Astrocyte (in vitro differentiated cells and primary cell): ENCODE measurements around the gene PDE3B. TPM values are rescaled to one million over a fixed set of nuclear protein-coding genes. Genes with fewer than 3 reads are reported as not detected.
A peak's percentile ranks its signal among the peaks of the same experiment; 100 is the strongest.

Source experiments
- DNase-seq: peaks from one replicate; pipeline ENCODE4 v3.0.0-alpha.2; 2010; ENCODE audit warnings: low read depth
- FAIRE-seq: peaks from 2 replicates; lab custom pipeline; 2011; peaks lifted over from hg19 to GRCh38; lab: Jason Lieb, UNC
- H2AFZ ChIP-seq: 2 replicates; pipeline ENCODE4 v1.6.0; 2012; ENCODE audit warnings: low read depth, low read length, inconsistent platforms
- H3K27ac ChIP-seq: 2 replicates; pipeline ENCODE4 v1.5.1; 2011; ENCODE audit warnings: low read depth, low read length, inconsistent platforms
- H3K27me3 ChIP-seq: 2 replicates; pipeline ENCODE4 v1.6.0; 2011; ENCODE audit warnings: low read length, inconsistent platforms; ENCODE audit not compliant: insufficient read depth
- H3K36me3 ChIP-seq: 2 replicates; pipeline ENCODE4 v1.5.1; 2011; ENCODE audit warnings: low read length, inconsistent platforms; ENCODE audit not compliant: insufficient read depth
- H3K4me1 ChIP-seq: 2 replicates; pipeline ENCODE4 v1.5.1; 2011; ENCODE audit warnings: low read length, inconsistent platforms; ENCODE audit not compliant: insufficient read depth
- H3K4me2 ChIP-seq: 2 replicates; pipeline ENCODE4 v1.6.0; 2012; ENCODE audit warnings: low read length, inconsistent platforms
- H3K4me3 ChIP-seq: 2 replicates; pipeline ENCODE4 v1.5.1; 2011; ENCODE audit warnings: low read depth, mild to moderate bottlenecking, low read length, inconsistent platforms; ENCODE audit not compliant: insufficient read depth
- H3K79me2 ChIP-seq: 2 replicates; pipeline ENCODE4 v1.6.0; 2012; ENCODE audit warnings: mild to moderate bottlenecking, low read length, inconsistent platforms; ENCODE audit not compliant: insufficient read depth
- H3K9ac ChIP-seq: 2 replicates; pipeline ENCODE4 v1.6.0; 2012; ENCODE audit warnings: mild to moderate bottlenecking, low read length, inconsistent platforms
- H3K9me3 ChIP-seq: 2 replicates; pipeline ENCODE4 v1.5.1; 2012; ENCODE audit warnings: low read depth, mild to moderate bottlenecking, low read length, inconsistent platforms; ENCODE audit not compliant: insufficient read depth
- H4K20me1 ChIP-seq: 2 replicates; pipeline ENCODE4 v1.6.0; 2012; ENCODE audit warnings: low read length, inconsistent platforms; ENCODE audit not compliant: insufficient read depth
- H3K27ac Mint-ChIP-seq: one replicate; pipeline ENCODE4 v1.8.0; 2021; ENCODE audit warnings: mild to moderate bottlenecking, mixed read lengths; ENCODE audit not compliant: unreplicated experiment
- H3K27me3 Mint-ChIP-seq: one replicate; pipeline ENCODE4 v1.8.0; 2021; ENCODE audit warnings: low read depth, mixed read lengths; ENCODE audit not compliant: unreplicated experiment
- H3K36me3 Mint-ChIP-seq: one replicate; pipeline ENCODE4 v1.8.0; 2021; ENCODE audit warnings: low read depth, mixed read lengths; ENCODE audit not compliant: unreplicated experiment
- H3K4me1 Mint-ChIP-seq: one replicate; pipeline ENCODE4 v1.8.0; 2021; ENCODE audit warnings: low read depth, mixed read lengths; ENCODE audit not compliant: unreplicated experiment
- H3K4me3 Mint-ChIP-seq: one replicate; pipeline ENCODE4 v1.8.0; 2021; ENCODE audit warnings: mild to moderate bottlenecking, moderate library complexity, mixed read lengths; ENCODE audit not compliant: unreplicated experiment
- H3K9me3 Mint-ChIP-seq: one replicate; pipeline ENCODE4 v1.8.0; 2021; ENCODE audit warnings: mild to moderate bottlenecking, mixed read lengths; ENCODE audit not compliant: unreplicated experiment
- EZH2 ChIP-seq: IDR thresholded peaks from 2 replicates; pipeline ENCODE4 v1.6.1; 2012; ENCODE audit warnings: mild to moderate bottlenecking, low read length, inconsistent platforms; ENCODE audit not compliant: insufficient read depth
- total RNA-seq: library from RNA; stranded (reverse); gene quantifications from 2 replicates; pipeline ENCODE4 v1.2.1, GENCODE V29; 2021
- TF ChIP-seq, protein P1 (sequence below): IDR thresholded peaks from 2 replicates; pipeline ENCODE4 v1.5.1; 2011; ENCODE audit warnings: low read depth, mild to moderate bottlenecking, inconsistent platforms, low read length, moderate library complexity; ENCODE audit not compliant: insufficient read depth

PDE3B gene
- total RNA-seq, 1 donor from 2014 or later = 2.9 TPM

DNA sequence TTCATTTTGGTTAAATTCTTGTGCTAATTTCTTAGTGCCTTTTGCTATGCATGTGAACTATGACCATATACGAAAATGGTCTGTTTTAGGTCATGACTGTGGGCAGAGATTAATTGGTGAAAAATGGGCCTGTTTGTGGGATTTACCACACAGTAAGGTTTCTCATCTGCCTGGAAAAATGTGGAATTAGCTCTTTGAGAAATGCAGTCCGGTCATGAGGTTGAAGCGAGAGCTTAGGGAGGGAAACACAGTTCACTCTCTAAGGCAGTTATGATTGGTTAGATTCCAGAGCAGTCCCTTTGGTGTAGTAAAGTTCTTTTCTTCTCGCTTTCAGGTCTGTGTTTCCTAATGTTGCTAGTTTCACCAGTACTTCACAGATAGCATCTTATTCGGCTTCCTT is 1.2 kb upstream of the PDE3B start:
- Mint-ChIP-seq H3K36me3 (no peaks in the 10 kb centered on the region), H3K9me3 (no peaks in the 10 kb centered on the region), H3K4me1 (no peaks in the 10 kb centered on the region), H3K27me3 (peaks cover 2% of the 10 kb centered on the region), H3K27ac (no peak overlapping the region), H3K4me3 (peak overlapping the region; percentile 74)
- no peak overlapping the region for H3K27ac ChIP-seq
- H3K4me3 ChIP-seq = no peak overlapping the region
- no peaks in the 10 kb centered on the region for H4K20me1 ChIP-seq
- no peak for DNase-seq
- H3K4me2 ChIP-seq = no peak overlapping the region
- H3K4me1 ChIP-seq = peaks cover 9% of the 10 kb centered on the region
- TF ChIP-seq, protein P1, sequence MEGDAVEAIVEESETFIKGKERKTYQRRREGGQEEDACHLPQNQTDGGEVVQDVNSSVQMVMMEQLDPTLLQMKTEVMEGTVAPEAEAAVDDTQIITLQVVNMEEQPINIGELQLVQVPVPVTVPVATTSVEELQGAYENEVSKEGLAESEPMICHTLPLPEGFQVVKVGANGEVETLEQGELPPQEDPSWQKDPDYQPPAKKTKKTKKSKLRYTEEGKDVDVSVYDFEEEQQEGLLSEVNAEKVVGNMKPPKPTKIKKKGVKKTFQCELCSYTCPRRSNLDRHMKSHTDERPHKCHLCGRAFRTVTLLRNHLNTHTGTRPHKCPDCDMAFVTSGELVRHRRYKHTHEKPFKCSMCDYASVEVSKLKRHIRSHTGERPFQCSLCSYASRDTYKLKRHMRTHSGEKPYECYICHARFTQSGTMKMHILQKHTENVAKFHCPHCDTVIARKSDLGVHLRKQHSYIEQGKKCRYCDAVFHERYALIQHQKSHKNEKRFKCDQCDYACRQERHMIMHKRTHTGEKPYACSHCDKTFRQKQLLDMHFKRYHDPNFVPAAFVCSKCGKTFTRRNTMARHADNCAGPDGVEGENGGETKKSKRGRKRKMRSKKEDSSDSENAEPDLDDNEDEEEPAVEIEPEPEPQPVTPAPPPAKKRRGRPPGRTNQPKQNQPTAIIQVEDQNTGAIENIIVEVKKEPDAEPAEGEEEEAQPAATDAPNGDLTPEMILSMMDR = no peak
- TF ChIP-seq EZH2 = no peak
- no peak overlapping the region for H3K9ac ChIP-seq
- H3K36me3 ChIP-seq = no peaks in the 10 kb centered on the region
- FAIRE-seq = no peak
- no peak overlapping the region for H2AFZ ChIP-seq
- no peaks in the 10 kb centered on the region for H3K79me2 ChIP-seq
- no peaks in the 10 kb centered on the region for H3K9me3 ChIP-seq
- H3K27me3 ChIP-seq = peaks cover 12% of the 10 kb centered on the region

DNA sequence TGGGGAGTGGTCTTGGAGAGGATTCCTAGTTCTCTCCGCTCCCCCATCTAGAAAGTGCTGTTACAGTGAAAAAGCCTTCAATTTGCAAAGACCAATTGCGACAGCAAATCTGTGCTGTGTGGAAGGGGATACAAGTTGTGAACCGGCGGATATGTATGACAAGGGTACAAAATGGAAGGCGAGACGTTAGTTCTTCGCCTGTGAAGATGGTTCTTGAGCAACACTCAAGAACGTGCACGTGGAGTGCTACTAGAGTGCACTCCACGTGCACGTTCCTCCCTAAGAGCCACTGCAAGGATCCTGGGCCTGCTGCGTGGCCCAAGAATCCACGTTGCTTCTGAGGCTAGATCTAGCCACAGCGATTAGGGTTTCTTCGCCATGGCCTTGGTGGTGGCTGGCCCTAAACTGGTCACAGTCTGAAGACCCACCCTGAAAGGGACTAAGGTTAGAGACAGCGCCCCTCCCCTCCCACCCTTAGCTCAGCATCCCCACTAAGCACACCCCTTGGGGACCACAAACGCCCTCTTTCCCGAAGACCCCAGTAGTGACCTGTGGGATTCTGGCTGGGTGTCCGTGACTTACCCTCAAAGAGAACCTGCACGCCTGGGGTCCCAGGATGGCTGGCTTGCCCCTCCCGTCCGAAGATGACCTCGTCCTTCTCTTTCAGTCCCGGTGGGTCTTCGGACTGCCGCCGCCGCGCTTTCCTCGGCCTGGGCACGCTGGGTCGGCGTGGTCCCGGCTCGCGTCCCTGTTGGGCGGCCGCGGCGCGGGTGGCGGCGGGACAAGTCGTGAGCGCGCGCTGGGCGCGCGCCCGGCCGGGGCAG is 519 bp upstream of the PDE3B start:
- no peaks in the 10 kb centered on the region for H3K36me3 ChIP-seq
- H3K27ac Mint-ChIP-seq = no peak overlapping the region
- no peaks in the 10 kb centered on the region for H3K79me2 ChIP-seq
- no peaks in the 10 kb centered on the region for H3K4me1 Mint-ChIP-seq
- H3K36me3 Mint-ChIP-seq = no peaks in the 10 kb centered on the region
- FAIRE-seq = no peak
- H2AFZ ChIP-seq = peak overlapping the region; percentile 81
- H3K9me3 ChIP-seq = no peaks in the 10 kb centered on the region
- no peak for DNase-seq
- H3K4me3 Mint-ChIP-seq = peak overlapping the region; percentile 74
- peak overlapping the region; percentile 70 for H3K4me3 ChIP-seq
- peaks cover 2% of the 10 kb centered on the region for H3K27me3 Mint-ChIP-seq
- peak overlapping the region; percentile 57 for H3K9ac ChIP-seq
- no peak overlapping the region for H3K27ac ChIP-seq
- H3K27me3 ChIP-seq = peaks cover 11% of the 10 kb centered on the region
- no peak for TF ChIP-seq EZH2
- TF ChIP-seq, protein P1 = no peak
- peaks cover 9% of the 10 kb centered on the region for H3K4me1 ChIP-seq
- no peaks in the 10 kb centered on the region for H3K9me3 Mint-ChIP-seq
- peak overlapping the region; percentile 98 for H3K4me2 ChIP-seq
- no peaks in the 10 kb centered on the region for H4K20me1 ChIP-seq
